Gastroesophageal sphincter (tissue), 3 donors: ENCODE measurements around the gene TPGS1.

Experiments used
- CTCF ChIP-seq, 4 experiments: fragments of 200-600 bp in 2 of 4; fragments of 450-650 bp in 2 of 4; sonication (generic) in 1 of 4; IDR thresholded peaks; one replicate each; pipeline ENCODE4 v1.5.1; 2017 to 2019; ENCODE audit warnings: antibody characterized with exemption in 4 of 4, mild to moderate bottlenecking in 2 of 4, moderate library complexity in 2 of 4
- EP300 ChIP-seq: sonication (generic); formaldehyde crosslinking; IDR thresholded peaks from one replicate; pipeline ENCODE4 v1.6.1; 2017; ENCODE audit warnings: antibody characterized with exemption, mild to moderate bottlenecking
- POLR2A ChIP-seq, 2 donors: fragments of 450-650 bp; IDR thresholded peaks; one replicate each; pipeline ENCODE4 v1.6.1; 2017; ENCODE audit warnings: antibody characterized with exemption in 2 of 2, mild to moderate bottlenecking in 2 of 2, moderate library complexity in 1 of 2

GRCh38 chr19:478976-479375 lies 28.3 kb upstream of the TPGS1 start:
- TF ChIP-seq CTCF (IDR thresholded peaks at IDR 0.05) (no peak), EP300 (no peak), POLR2A (IDR thresholded peaks at IDR 0.05) (no peak)
